Eye (tissue), 1 donor: ENCODE results near the gene RAB31.
"Not testable (repeated sequence)": the region's sequence is repeated elsewhere in the genome, so short reads cannot be mapped to it uniquely, and the experiment has no call there.

Experiments
- DNase-seq: peaks from one replicate; pipeline ENCODE4 v3.0.0-alpha.2; 2015

The RAB31 gene

GRCh38 chr18:9867071-9867594 lies 159.0 kb downstream of the RAB31 start:
- DNase-seq: no peak

- DNase-seq: no peak
These were observed 161.0 kb downstream of the RAB31 start for GRCh38 chr18:9868857-9869714.

GRCh38 chr18:9869715-9870430 lies 161.8 kb downstream of the RAB31 start:
- DNase-seq: no peak

- no peak for DNase-seq
These were observed 162.4 kb downstream of the RAB31 start for GRCh38 chr18:9870431-9871008.

GRCh38 chr18:9871244-9871746 lies 163.2 kb downstream of the RAB31 start:
- no peak for DNase-seq

- DNase-seq: no peak
These were observed 164.7 kb downstream of the RAB31 start for GRCh38 chr18:9872823-9873222.

- no peak for DNase-seq
These were observed 166.6 kb downstream of the RAB31 start for GRCh38 chr18:9874728-9875127.

GRCh38 chr18:9876212-9876866 lies 168.2 kb downstream of the RAB31 start:
- DNase-seq: no peak

GRCh38 chr18:9876867-9877654 lies 169.0 kb downstream of the RAB31 start:
- DNase-seq: peak; percentile 48

- no peak for DNase-seq
These were observed 169.5 kb downstream of the RAB31 start for GRCh38 chr18:9877655-9878014.

GRCh38 chr18:9878095-9878494 lies 170.0 kb downstream of the RAB31 start:
- no peak for DNase-seq

- no peak for DNase-seq
These were observed 170.7 kb downstream of the RAB31 start for GRCh38 chr18:9878783-9879242.

- no peak for DNase-seq
These were observed 176.0 kb downstream of the RAB31 start for GRCh38 chr18:9884090-9884489.

- no peak for DNase-seq
These were observed 176.5 kb downstream of the RAB31 start for GRCh38 chr18:9884532-9885140.

- no peak for DNase-seq
These were observed 177.3 kb downstream of the RAB31 start, which contains the start of gene TXNDC2 for GRCh38 chr18:9885170-9886004. Gene TXNDC2 (plus strand): TSS chr18:9885973. CDS start chr18:9886681, 708 bp downstream.

GRCh38 chr18:9886005-9886348 lies 177.9 kb downstream of the RAB31 start:
- DNase-seq: no peak

GRCh38 chr18:9887992-9888391 lies 179.9 kb downstream of the RAB31 start:
- no peak for DNase-seq

GRCh38 chr18:9890196-9890595 lies 182.1 kb downstream of the RAB31 start:
- DNase-seq: no peak

- DNase-seq: no peak
These were observed 182.9 kb downstream of the RAB31 start for GRCh38 chr18:9890957-9891356.

- DNase-seq: not testable (repeated sequence)
These were observed 183.4 kb downstream of the RAB31 start for GRCh38 chr18:9891515-9891914.
